RWPE2 (cell line): ENCODE measurements around the gene RAB17.

Experiments used
- ATAC-seq: fragments of 200-7000 bp; cut with Tn5 transposase; 3 replicates; pipeline ENCODE4 v1.9.1; 2021; ENCODE audit warnings: low read depth
- DNase-seq: peaks from one replicate; pipeline ENCODE4 v3.0.0-alpha.2; 2020; ENCODE audit warnings: low spot score
- H3K27ac ChIP-seq: fragments of 450-650 bp; 2 replicates; pipeline ENCODE4 v1.5.1; 2017; ENCODE audit warnings: mild to moderate bottlenecking; ENCODE audit not compliant: poor library complexity, severe bottlenecking
- H3K27me3 ChIP-seq: fragments of 250-450 bp; sonication (Bioruptor Pico); 2 replicates; pipeline ENCODE4 v1.5.1; 2021; ENCODE audit warnings: mild to moderate bottlenecking, moderate library complexity; ENCODE audit not compliant: insufficient read depth, poor library complexity, severe bottlenecking
- H3K36me3 ChIP-seq: fragments of 250-450 bp; sonication (Bioruptor Pico); 2 replicates; pipeline ENCODE4 v1.5.1; 2020; ENCODE audit warnings: low read depth, mild to moderate bottlenecking, moderate library complexity
- H3K4me1 ChIP-seq: fragments of 250-450 bp; sonication (Bioruptor Pico); 2 replicates; pipeline ENCODE4 v1.5.1; 2021; ENCODE audit warnings: mild to moderate bottlenecking, moderate library complexity; ENCODE audit not compliant: insufficient read depth, poor library complexity, severe bottlenecking
- H3K4me3 ChIP-seq: fragments of 250-450 bp; sonication (Bioruptor Pico); 2 replicates; pipeline ENCODE4 v1.5.1; 2021; ENCODE audit warnings: mild to moderate bottlenecking, moderate library complexity; ENCODE audit not compliant: severe bottlenecking
- H3K9me3 ChIP-seq: fragments of 250-450 bp; sonication (Bioruptor Pico); 2 replicates; pipeline ENCODE4 v1.5.1; 2021; ENCODE audit warnings: mild to moderate bottlenecking, moderate library complexity; ENCODE audit not compliant: severe bottlenecking
- CTCF ChIP-seq: fragments of 450-650 bp; IDR thresholded peaks from one replicate; pipeline ENCODE4 v1.5.1; 2017; ENCODE audit warnings: mild to moderate bottlenecking, moderate library complexity; ENCODE audit not compliant: poor library complexity, severe bottlenecking

RAB17 gene

GRCh38 chr2:237535385-237536082 lies 55.0 kb downstream of the RAB17 start:
- Histone ChIP-seq H3K4me1 (peaks cover 12% of the 10 kb centered on the region), H3K27me3 (no peaks in the 10 kb centered on the region), H3K4me3 (no peak overlapping the region), H3K27ac (no peak overlapping the region), H3K36me3 (0 out of 2 replicates have a peak, but pooled peaks cover 8% of the 10 kb centered on the region), H3K9me3 (no peaks in the 10 kb centered on the region)
- DNase-seq: no peak
- no peak for ATAC-seq
- no peak for TF ChIP-seq CTCF

GRCh38 chr2:237534380-237534779 lies 56.2 kb downstream of the RAB17 start:
- no peak overlapping the region for H3K27ac ChIP-seq
- H3K36me3 ChIP-seq: peaks cover 10% of the 10 kb centered on the region; the same call in 1 of the 2 replicates

GRCh38 chr2:237533668-237534161 lies 56.8 kb downstream of the RAB17 start:
- no peak for DNase-seq
- H3K27ac ChIP-seq: no peak overlapping the region
- no peak overlapping the region for H3K4me3 ChIP-seq
- no peak for ATAC-seq
- no peak for TF ChIP-seq CTCF
- H3K27me3 ChIP-seq: no peaks in the 10 kb centered on the region
- peaks cover 12% of the 10 kb centered on the region; the same call in 1 of the 2 replicates for H3K36me3 ChIP-seq
- H3K9me3 ChIP-seq: no peaks in the 10 kb centered on the region
- peaks cover 12% of the 10 kb centered on the region for H3K4me1 ChIP-seq

More at GRCh38 chr2:237534380-237534779, 56.2 kb downstream of the RAB17 start:
- Histone ChIP-seq H3K4me1 (peaks cover 12% of the 10 kb centered on the region), H3K9me3 (no peaks in the 10 kb centered on the region), H3K27me3 (no peaks in the 10 kb centered on the region), H3K4me3 (no peak overlapping the region)
- no peak for ATAC-seq
- no peak for TF ChIP-seq CTCF
- DNase-seq: no peak

GRCh38 chr2:237532160-237532559 lies 58.4 kb downstream of the RAB17 start:
- DNase-seq (no peak), ATAC-seq (peak; percentile 31; the same call in 1 of the 3 replicates)
- Histone ChIP-seq H3K4me3 (no peak overlapping the region), H3K9me3 (no peaks in the 10 kb centered on the region), H3K4me1 (peaks cover 12% of the 10 kb centered on the region), H3K27me3 (no peaks in the 10 kb centered on the region), H3K36me3 (peaks cover 20% of the 10 kb centered on the region), H3K27ac (peak overlapping the region; percentile 9)
- TF ChIP-seq CTCF: no peak
